CD4-positive, alpha-beta memory T cell (primary cell): Measurements from ENCODE around the gene EIF4G1. TPM values are rescaled to one million over a fixed set of nuclear protein-coding genes. Genes with fewer than 3 reads are reported as not detected.

Experiments used
- CTCF ChIA-PET: fragments of 350-600 bp; sonication (Branson Sonifier 250); formaldehyde crosslinking; loops from one replicate; lab custom pipeline; 2021; ENCODE audit warnings: inconsistent platforms; ENCODE audit not compliant: partially characterized antibody; lab: Charles Lee
- POLR2A ChIA-PET: fragments of 350-600 bp; sonication (Branson Sonifier 250); formaldehyde crosslinking; loops from one replicate; lab custom pipeline; 2021; ENCODE audit not compliant: partially characterized antibody; lab: Charles Lee
- DNase-seq, 5 donors: peaks; one replicate each; pipeline versions ENCODE4 v3.0.0 to v3.0.0-alpha.2; 2020 to 2022; ENCODE audit warnings: mixed read lengths in 1 of 5
- H3K27ac ChIP-seq: one replicate; pipeline ENCODE4 v1.7.0; 2013; ENCODE audit warnings: low read depth, low read length
- H3K27me3 ChIP-seq: 2 replicates; pipeline ENCODE4 v1.7.0; 2013; ENCODE audit warnings: mild to moderate bottlenecking, low read length, moderate library complexity; ENCODE audit not compliant: insufficient read depth
- H3K36me3 ChIP-seq: 2 replicates; pipeline ENCODE4 v1.7.0; 2013; ENCODE audit warnings: mild to moderate bottlenecking, low read length, moderate library complexity; ENCODE audit not compliant: insufficient read depth
- H3K4me1 ChIP-seq: 2 replicates; pipeline ENCODE4 v1.7.0; 2013; ENCODE audit warnings: mild to moderate bottlenecking, low read length, moderate library complexity; ENCODE audit not compliant: insufficient read depth
- H3K4me3 ChIP-seq, 2 donors: one replicate each; pipeline ENCODE4 v1.7.0; 2013; ENCODE audit warnings: low read length in 2 of 2, mild to moderate bottlenecking in 1 of 2
- H3K9me3 ChIP-seq, 2 donors: one replicate each; pipeline ENCODE4 v1.7.0; 2013; ENCODE audit warnings: low read length in 2 of 2, control low read depth in 1 of 2; ENCODE audit not compliant: control insufficient read depth in 1 of 2
- H3K27ac Mint-ChIP-seq, 7 donors: one replicate each; pipeline ENCODE4 v1.8.0; 2020 to 2021; ENCODE audit warnings: mixed read lengths in 7 of 7, mild to moderate bottlenecking in 6 of 7, inconsistent platforms in 3 of 7, moderate library complexity in 3 of 7
- H3K27me3 Mint-ChIP-seq, 2 donors: one replicate each; pipeline ENCODE4 v1.8.0; 2020 to 2021; ENCODE audit warnings: mixed read lengths in 2 of 2
- H3K36me3 Mint-ChIP-seq, 2 donors: one replicate each; pipeline ENCODE4 v1.8.0; 2020 to 2021; ENCODE audit warnings: mixed read lengths in 2 of 2, inconsistent platforms in 1 of 2, mild to moderate bottlenecking in 1 of 2
- H3K4me1 Mint-ChIP-seq, 4 donors: one replicate each; pipeline ENCODE4 v1.8.0; 2020 to 2021; ENCODE audit warnings: mixed read lengths in 4 of 4, mild to moderate bottlenecking in 1 of 4
- H3K4me3 Mint-ChIP-seq, 8 donors: one replicate each; pipeline ENCODE4 v1.8.0; 2020 to 2021; ENCODE audit warnings: mixed read lengths in 8 of 8, mild to moderate bottlenecking in 7 of 8, moderate library complexity in 6 of 8, inconsistent platforms in 3 of 8
- H3K9me3 Mint-ChIP-seq, 8 donors: one replicate each; pipeline ENCODE4 v1.8.0; 2020 to 2021; ENCODE audit warnings: mixed read lengths in 8 of 8, mild to moderate bottlenecking in 5 of 8, inconsistent platforms in 3 of 8, moderate library complexity in 1 of 8
- intact Hi-C: fragments of 100-400 bp; cut with micrococcal nuclease; formaldehyde crosslinking; loops from one replicate; pipeline ENCODE4 v1.15.1; 2023
- polyA plus RNA-seq, 2 donors: library from polyadenylated mRNA; unstranded; fragments of 300-500 nt; fragmentation: Illumina TruSeq; gene quantifications; one replicate each; pipeline ENCODE4 v1.2.3, GENCODE V29; 2021
- total RNA-seq, 2 experiments: library from RNA; stranded (reverse); gene quantifications; one replicate each; pipeline ENCODE4 v1.2.3, GENCODE V29; 2021

The EIF4G1 gene
- total and polyA plus RNA-seq, 4 experiments from 2014 or later, result 3.6 to 246 (median 144) TPM

DNA sequence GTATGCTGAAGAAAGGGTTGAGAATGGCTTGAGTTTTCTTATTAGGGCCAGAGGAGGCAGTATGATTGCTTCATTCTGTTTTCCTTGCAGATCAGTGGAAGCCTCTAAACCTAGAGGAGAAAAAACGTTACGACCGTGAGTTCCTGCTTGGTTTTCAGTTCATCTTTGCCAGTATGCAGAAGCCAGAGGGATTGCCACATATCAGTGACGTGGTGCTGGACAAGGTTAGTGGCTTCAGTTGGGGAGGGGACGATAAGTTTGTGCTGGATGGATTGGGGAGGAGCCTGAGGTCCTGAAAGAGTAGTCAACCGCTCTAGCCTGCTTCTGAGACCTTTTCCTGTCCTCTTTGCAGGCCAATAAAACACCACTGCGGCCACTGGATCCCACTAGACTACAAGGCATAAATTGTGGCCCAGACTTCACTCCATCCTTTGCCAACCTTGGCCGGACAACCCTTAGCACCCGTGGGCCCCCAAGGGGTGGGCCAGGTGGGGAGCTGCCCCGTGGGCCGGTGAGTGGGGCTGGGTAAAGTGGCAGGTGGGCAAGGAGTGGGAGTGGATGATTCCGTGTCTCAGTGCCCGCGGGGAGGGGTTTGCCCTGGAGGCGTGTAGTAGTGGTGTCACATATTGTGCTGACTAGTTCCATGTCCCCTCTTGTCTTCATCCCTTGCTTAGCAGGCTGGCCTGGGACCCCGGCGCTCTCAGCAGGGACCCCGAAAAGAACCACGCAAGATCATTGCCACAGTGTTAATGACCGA is 8.5 kb downstream of the EIF4G1 start:
- H3K27ac ChIP-seq, result no peak overlapping the region
- Mint-ChIP-seq H3K9me3 (peaks cover 0 to 2% (median 0%) of the 10 kb centered on the region in 8 donors), H3K27ac (peak overlapping the region in 3 of 7 donors; percentile 16 to 60 (median 46)), H3K4me3 (no peak overlapping the region), H3K36me3 (peaks cover 72 to 87% of the 10 kb centered on the region in 2 donors), H3K27me3 (no peaks in the 10 kb centered on the region), H3K4me1 (peaks cover 5 to 13% (median 7%) of the 10 kb centered on the region in 4 donors)
- intact Hi-C loops, result no loop called here
- CTCF ChIA-PET, result no interaction called here
- H3K4me3 ChIP-seq, result no peak overlapping the region
- H3K4me1 ChIP-seq, result peaks cover 5% of the 10 kb centered on the region
- POLR2A ChIA-PET, result no interaction called here
- H3K36me3 ChIP-seq, result peaks cover 85% of the 10 kb centered on the region
- no peaks in the 10 kb centered on the region for H3K9me3 ChIP-seq
- H3K27me3 ChIP-seq, result no peaks in the 10 kb centered on the region
- DNase-seq, result no peak

DNA sequence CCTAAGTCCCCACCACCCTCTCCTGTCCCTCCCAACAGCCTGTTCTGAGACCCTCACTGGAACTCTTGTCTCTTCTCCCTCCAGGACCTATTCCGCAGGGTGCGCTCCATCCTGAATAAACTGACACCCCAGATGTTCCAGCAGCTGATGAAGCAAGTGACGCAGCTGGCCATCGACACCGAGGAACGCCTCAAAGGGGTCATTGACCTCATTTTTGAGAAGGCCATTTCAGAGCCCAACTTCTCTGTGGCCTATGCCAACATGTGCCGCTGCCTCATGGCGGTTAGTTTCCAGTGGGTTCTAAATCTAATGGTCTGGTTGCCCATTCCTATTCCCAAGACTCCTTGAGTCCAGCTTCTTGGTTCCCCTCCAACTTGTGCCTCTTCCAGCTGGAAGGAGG is 9.3 kb downstream of the EIF4G1 start:
- H3K9me3 ChIP-seq, result no peaks in the 10 kb centered on the region
- ChIA-PET POLR2A (no interaction called here), CTCF (no interaction called here)
- Mint-ChIP-seq H3K27me3 (no peaks in the 10 kb centered on the region), H3K27ac (peak overlapping the region in 1 of 7 donors; percentile 51), H3K4me1 (peaks cover 2 to 10% (median 4%) of the 10 kb centered on the region in 4 donors), H3K9me3 (peaks cover 0 to 2% (median 0%) of the 10 kb centered on the region in 8 donors), H3K4me3 (no peak overlapping the region), H3K36me3 (peaks cover 74 to 91% of the 10 kb centered on the region in 2 donors)
- no peaks in the 10 kb centered on the region for H3K27me3 ChIP-seq
- intact Hi-C loops, result no loop called here
- no peak for DNase-seq
- H3K4me1 ChIP-seq, result peaks cover 4% of the 10 kb centered on the region
- no peak overlapping the region for H3K4me3 ChIP-seq
- H3K36me3 ChIP-seq, result peaks cover 90% of the 10 kb centered on the region
- H3K27ac ChIP-seq, result no peak overlapping the region

DNA sequence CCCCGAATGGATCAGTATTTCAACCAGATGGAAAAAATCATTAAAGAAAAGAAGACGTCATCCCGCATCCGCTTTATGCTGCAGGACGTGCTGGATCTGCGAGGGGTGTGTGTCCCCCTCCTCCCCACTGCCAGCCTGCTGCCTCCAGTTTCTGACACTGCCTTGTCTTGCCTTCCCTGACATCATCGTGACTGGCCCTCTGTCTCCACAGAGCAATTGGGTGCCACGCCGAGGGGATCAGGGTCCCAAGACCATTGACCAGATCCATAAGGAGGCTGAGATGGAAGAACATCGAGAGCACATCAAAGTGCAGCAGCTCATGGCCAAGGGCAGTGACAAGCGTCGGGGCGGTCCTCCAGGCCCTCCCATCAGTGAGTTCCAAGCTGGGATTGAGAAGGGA is 10.9 kb downstream of the EIF4G1 start:
- no peak overlapping the region for H3K27ac ChIP-seq
- peaks cover 89% of the 10 kb centered on the region for H3K36me3 ChIP-seq
- no peak overlapping the region for H3K4me3 ChIP-seq
- Mint-ChIP-seq H3K4me3 (no peak overlapping the region), H3K4me1 (peaks cover 0 to 5% (median under 1%) of the 10 kb centered on the region in 4 donors), H3K9me3 (peaks cover 0 to 2% (median 0%) of the 10 kb centered on the region in 8 donors), H3K27me3 (no peaks in the 10 kb centered on the region), H3K27ac (peak overlapping the region in 1 of 7 donors; percentile 17), H3K36me3 (peaks cover 83 to 94% of the 10 kb centered on the region in 2 donors)
- ChIA-PET POLR2A (interaction anchor here (0.5 to 3.8 kb wide), 2 partner anchors 9 to 135 kb away, joined by 4 to 19 read pairs; no protein-coding TSS in a partner anchor), CTCF (no interaction called here)
- no peak for DNase-seq
- no peaks in the 10 kb centered on the region for H3K9me3 ChIP-seq
- H3K27me3 ChIP-seq, result no peaks in the 10 kb centered on the region
- intact Hi-C loops, result no loop called here
- H3K4me1 ChIP-seq, result no peaks in the 10 kb centered on the region

DNA sequence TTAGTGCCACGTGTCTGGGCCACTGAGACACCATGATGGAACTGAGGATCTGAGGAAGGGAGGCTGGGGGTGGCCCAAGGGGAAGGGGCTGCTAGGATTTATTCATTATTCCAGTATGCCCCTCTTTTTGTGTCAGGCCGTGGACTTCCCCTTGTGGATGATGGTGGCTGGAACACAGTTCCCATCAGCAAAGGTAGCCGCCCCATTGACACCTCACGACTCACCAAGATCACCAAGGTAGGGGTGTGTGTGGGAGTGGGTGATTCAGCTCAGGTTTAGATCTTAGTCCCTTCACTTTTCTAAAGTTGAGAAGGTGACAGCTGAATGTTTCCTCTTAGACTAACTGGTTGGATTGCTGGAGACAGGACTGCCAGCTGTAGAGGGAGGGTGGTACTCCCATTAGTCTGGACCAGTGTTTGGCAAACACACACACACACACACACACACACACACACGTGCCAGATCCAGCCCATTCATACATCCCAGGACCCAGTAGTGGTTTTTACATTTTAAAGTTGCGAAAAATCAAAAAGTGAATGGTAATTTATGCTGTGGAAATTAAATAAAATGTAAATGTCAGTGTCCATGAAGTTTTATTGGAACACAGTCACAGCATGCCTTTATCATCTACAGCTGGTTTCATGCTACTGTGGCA is 11.4 kb downstream of the EIF4G1 start:
- intact Hi-C loops, result no loop called here
- no peak overlapping the region for H3K4me3 ChIP-seq
- no peak for DNase-seq
- no peaks in the 10 kb centered on the region for H3K27me3 Mint-ChIP-seq
- ChIA-PET CTCF (no interaction called here), POLR2A (interaction anchor here (3.8 kb wide), 1 partner anchor 9 kb away, joined by 19 read pairs; no protein-coding TSS in a partner anchor)
- peaks cover 84% of the 10 kb centered on the region for H3K36me3 ChIP-seq
- H3K36me3 Mint-ChIP-seq, result peaks cover 82 to 92% of the 10 kb centered on the region in 2 donors
- peaks cover 0 to 2% (median 0%) of the 10 kb centered on the region in 8 donors for H3K9me3 Mint-ChIP-seq
- H3K27ac Mint-ChIP-seq, result peak overlapping the region in 2 of 7 donors; percentile 17 to 51
- H3K9me3 ChIP-seq, result no peaks in the 10 kb centered on the region
- H3K4me1 Mint-ChIP-seq, result peaks cover 0 to 5% (median under 1%) of the 10 kb centered on the region in 4 donors
- no peaks in the 10 kb centered on the region for H3K27me3 ChIP-seq
- no peak overlapping the region for H3K27ac ChIP-seq
- no peak overlapping the region for H3K4me3 Mint-ChIP-seq
- H3K4me1 ChIP-seq, result no peaks in the 10 kb centered on the region

DNA sequence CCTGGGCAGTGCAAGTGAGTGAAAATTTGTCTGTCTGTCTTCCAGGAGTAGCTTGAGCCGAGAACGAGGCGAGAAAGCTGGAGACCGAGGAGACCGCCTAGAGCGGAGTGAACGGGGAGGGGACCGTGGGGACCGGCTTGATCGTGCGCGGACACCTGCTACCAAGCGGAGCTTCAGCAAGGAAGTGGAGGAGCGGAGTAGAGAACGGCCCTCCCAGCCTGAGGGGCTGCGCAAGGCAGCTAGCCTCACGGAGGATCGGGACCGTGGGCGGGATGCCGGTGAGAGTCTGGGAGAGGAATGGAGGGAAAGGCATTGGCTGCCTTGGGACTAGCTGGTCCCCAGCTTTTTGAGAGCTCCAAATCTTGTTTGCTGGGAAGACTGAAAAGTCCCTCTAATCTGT is 12.8 kb downstream of the EIF4G1 start:
- H3K9me3 Mint-ChIP-seq, result peaks cover 0 to 2% (median 0%) of the 10 kb centered on the region in 8 donors
- Histone ChIP-seq H3K36me3 (peaks cover 84% of the 10 kb centered on the region), H3K9me3 (no peaks in the 10 kb centered on the region), H3K4me1 (no peaks in the 10 kb centered on the region), H3K27me3 (no peaks in the 10 kb centered on the region), H3K27ac (no peak overlapping the region), H3K4me3 (no peak overlapping the region)
- ChIA-PET CTCF (interaction anchor here (0.8 kb wide), 1 partner anchor 26 kb away, joined by 3 read pairs; no protein-coding TSS in a partner anchor), POLR2A (interaction anchor here (1.3 to 3.8 kb wide), 2 partner anchors 10 to 11 kb away, joined by 3 to 19 read pairs; partner anchors contain the start of gene FAM131A)
- intact Hi-C loops, result no loop called here
- peaks cover 0 to 5% (median under 1%) of the 10 kb centered on the region in 4 donors for H3K4me1 Mint-ChIP-seq
- H3K27ac Mint-ChIP-seq, result peak overlapping the region in 2 of 7 donors; percentile 43 to 69
- no peaks in the 10 kb centered on the region for H3K27me3 Mint-ChIP-seq
- H3K36me3 Mint-ChIP-seq, result peaks cover 82 to 93% of the 10 kb centered on the region in 2 donors
- DNase-seq, result no peak
- no peak overlapping the region for H3K4me3 Mint-ChIP-seq

DNA sequence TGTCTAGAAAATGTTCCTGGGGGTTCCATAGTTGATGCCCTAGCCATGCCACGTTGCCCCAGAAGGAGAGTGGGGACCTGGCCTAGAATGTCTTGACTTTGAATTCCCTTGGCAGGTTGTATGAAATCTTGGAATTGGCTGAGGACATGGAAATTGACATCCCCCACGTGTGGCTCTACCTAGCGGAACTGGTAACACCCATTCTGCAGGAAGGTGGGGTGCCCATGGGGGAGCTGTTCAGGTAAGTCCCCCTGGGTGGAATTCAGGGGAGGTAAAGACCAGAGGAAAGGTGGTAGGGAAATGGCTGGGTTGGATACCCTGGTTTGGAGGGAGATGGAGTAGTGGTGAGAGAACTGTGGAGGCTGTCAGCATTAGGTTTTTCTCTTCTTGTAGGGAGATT is 14.1 kb downstream of the EIF4G1 start:
- ChIA-PET CTCF (no interaction called here), POLR2A (no interaction called here)
- Mint-ChIP-seq H3K27ac (peak overlapping the region in 2 of 7 donors; percentile 63 to 75), H3K4me1 (peaks cover 2 to 7% (median 5%) of the 10 kb centered on the region in 4 donors), H3K9me3 (peaks cover 0 to 2% (median 0%) of the 10 kb centered on the region in 8 donors), H3K27me3 (no peaks in the 10 kb centered on the region), H3K36me3 (peaks cover 84 to 92% of the 10 kb centered on the region in 2 donors), H3K4me3 (no peak overlapping the region)
- Histone ChIP-seq H3K27ac (no peak overlapping the region), H3K4me1 (no peaks in the 10 kb centered on the region), H3K4me3 (no peak overlapping the region), H3K9me3 (no peaks in the 10 kb centered on the region), H3K27me3 (no peaks in the 10 kb centered on the region), H3K36me3 (peaks cover 84% of the 10 kb centered on the region)
- DNase-seq, result no peak
- intact Hi-C loops, result no loop called here
